ENCODE measurements around the gene GHDC.
A peak's percentile ranks its signal among the peaks of the same experiment; 100 is the strongest.

GHDC gene

DNA sequence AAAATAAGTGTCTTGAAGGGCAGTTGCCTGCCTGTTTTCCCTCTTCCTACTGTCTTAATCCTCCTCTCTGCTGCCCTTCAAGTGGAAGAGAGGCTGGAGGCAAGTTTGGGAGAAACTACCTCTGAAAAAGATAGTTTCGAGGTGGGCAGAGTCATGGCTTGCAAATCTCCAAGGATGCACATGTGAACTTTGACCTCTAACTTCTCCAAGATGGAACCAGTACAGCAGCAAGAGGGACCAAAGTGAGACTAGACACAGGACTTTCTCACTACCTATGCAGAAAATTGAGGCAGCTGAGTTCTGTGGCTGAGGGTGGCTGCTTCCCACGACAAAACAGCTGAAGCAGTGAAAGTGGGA lies 12.5 kb downstream of the GHDC start:
- DNase-seq, result no peak

DNA sequence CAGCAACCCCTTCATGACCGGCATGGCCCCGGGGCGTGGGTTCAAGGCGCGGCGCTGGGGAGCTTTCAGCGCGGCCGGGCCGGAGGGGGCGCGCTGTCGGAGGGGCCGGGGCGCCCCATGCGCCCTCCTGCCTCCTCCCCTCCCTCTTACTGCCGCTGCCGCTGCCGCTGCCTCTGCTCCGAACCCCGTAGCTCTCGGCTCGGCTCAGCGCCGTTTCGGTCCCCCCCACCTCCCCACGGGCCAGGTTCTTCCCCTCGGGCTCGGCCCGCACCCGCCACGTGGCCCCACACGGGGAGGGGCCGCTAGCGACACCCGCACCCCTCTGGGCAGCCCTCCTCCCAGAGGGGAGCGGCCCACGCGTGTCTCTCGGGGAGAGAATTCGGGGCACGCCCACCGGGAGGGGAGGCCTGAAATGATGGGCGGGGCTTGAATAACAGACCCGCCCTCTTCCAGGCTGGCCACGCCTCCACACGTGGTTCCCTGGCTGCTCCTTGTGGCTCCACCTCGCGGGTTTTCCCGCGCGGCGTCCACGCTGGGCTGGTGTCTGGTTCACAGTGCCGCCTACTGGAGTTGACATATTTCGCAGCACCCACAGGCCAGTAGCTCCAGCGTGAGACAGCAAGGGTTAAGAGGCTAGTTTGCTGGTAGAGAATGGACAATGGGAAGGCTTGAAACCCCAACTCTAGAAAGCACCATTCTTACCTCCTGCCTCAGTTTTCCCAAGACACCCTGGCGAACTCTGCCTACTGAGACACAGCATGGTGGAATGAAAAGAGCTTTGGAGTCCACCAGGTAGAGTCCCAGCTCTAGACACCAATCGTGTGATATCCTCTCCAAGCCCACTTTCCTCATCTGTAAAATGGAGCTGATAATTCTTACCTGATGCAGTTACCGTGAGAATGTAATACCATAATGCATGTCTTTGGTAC lies 13.1 kb downstream of the GHDC start, which contains the start of gene KCNH4:
Gene KCNH4, minus strand, starts transcription at position 221 of the 929 bp plus-strand sequence. Its CDS starts 197 bp downstream, at position 24.
- peak; percentile 96 to 98 (median 98) for DNase-seq

DNA sequence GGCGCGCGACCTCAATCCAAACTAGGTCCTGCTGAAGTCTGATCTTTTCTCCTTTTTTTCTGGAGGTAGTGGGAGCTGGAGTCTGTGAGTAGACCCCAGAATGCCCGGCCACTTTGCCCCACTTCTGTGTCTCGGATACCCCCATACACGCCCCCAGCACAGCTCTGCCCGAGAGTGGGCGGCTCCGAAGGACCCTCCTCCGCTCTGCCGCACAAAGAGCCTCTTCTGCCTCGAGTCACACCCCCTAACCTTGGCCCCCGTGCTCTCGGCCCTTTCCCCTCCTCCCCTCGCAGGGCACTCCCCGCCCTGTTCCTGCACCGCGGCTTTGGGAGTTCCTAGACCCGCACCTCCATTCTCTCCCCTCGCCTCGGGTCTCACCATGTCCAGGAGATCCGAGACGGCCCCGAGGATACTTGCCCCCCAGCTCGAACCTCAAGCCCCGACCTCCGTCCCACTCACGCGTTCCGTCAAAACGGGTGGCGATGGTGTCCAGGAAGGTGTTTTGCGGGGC lies 13.8 kb downstream of the GHDC start:
- no peak for DNase-seq

DNA sequence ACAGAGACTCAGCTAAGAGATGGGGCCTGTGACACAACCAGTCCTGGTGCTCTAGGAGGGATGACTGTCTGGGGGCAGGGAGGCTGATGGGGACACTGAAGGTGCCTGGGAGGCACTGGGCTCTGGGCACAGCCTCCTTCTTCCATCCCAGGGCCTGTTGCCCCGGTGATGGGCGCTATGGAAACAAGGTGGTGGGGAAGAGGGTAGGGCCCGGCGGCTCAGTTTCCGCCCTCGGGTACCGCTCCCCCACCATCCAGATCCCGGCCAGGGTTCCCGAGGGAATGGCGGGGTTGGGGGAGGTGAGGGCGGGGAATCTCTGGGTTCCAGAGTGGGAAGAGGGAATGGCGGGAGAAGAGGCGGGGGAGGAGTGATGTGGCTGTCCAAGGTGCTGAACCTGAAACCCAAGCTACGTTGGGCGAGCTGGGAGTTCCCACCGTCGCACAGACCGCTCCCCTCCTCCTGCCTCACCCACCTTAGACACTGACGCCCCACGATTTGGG lies 14.3 kb downstream of the GHDC start:
- DNase-seq, result peak; percentile 34 to 64 (median 36)

DNA sequence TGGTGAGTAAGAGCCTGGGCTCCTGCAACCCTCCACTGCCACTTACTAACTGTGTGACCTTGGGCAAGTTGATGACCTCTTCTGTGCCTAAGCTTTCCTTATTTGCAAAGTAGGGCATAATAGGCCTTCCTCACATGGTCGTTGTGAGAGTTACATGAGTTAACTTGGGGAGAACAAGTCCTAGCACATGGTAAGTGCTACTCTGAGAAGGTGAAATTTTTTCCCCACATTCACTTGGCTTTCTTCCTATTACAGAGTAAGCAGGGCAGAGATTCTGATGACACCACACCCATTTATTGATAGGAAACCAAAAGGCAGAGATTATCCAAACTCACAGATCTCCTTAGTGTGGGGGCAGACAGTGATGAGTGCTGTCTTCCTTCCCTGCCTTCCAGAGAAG lies 15.0 kb downstream of the GHDC start:
- DNase-seq, result peak in 1 of 3 donors; percentile 25

DNA sequence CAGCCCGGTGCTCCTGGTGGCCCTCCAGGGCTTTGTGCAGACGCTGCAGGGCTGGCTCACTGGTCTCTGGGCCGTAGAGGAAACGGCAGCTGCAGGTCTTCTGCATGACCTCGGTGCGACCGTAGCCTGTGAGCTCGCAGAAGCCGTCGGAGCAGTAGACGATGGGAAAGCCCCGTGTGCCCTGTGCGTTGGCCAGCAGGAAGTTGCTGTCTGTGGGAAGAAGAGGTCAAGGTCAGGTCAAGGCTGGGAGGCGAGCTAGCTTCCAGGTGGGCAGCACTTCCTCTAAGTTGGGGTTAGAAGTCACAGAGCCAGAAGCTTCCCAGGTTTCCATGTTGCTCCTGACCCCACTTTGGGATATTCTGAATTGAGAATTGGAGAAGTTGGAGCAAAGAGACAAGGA lies 15.5 kb downstream of the GHDC start:
- peak; percentile 82 to 89 (median 83) for DNase-seq

DNA sequence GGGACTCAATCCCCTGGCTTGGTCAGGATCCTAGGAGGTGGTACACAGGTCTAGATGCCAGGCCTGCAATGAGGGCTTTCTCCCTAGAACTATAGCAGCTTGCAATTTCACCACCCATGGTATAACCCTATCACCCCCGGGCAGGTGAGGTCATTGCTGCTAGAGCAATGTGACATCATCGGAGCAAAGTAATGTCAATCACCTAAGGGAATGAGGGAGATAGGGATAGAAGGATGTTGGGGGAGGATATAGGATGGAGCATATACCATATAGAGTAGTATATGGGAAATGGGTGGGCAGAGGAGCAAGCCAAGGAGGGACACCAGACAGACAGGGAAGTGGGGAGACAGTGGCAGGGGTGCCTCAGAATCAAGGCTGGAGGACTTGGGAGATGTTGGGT lies 16.6 kb downstream of the GHDC start:
- peak; percentile 36 to 39 (median 36) for DNase-seq

DNA sequence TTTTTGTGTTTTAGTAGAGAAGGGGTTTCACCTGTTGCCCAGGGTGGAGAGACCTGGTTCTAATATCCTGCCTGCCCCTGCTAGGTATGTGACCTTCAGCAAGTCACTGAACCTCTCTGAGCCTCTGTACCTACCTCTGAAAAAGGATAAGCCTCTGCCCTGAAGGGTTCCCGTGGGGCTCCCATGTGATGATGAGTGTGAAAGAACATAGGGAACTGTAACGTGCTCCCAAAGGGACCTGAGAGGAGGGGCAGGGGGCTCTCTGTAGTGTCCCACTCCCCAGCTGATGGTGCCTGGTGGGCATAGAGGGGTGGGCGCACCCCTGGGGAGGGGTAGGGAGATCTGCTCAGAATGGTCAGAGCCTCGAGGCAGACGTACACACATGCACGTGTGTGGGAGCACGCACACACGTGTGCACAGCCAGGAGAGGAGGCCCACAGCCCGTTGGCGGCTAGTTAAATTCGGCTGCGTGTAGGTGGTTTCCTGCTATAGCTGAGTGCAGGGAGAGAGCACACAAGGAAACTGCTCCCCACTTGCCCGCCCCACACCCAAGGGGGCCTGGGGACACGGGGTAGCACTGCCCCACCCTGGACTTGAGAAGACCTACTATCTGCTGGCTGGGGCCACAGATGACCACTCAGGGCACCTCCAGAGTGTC lies 20.0 kb downstream of the GHDC start:
- DNase-seq, result no peak

DNA sequence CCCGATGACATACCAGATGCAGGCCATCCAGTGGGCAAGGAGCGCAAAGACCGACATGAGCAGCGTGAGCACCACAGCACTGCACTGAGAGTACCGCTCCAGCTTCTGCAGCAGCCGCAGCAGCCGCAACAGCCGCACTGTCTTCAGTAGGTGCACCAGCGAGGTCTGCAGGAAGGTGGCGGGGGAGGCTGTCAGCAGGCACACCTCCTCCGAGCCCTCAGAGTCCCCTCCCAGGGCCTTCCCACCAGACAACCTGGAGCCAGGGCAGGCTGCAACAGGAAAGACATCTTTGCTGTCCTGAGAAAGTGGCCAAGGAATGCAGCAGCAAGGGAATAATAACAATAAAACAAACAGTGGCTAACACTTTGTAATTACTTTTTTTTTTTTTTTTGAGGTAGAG lies 22.5 kb downstream of the GHDC start:
- DNase-seq, result no peak

DNA sequence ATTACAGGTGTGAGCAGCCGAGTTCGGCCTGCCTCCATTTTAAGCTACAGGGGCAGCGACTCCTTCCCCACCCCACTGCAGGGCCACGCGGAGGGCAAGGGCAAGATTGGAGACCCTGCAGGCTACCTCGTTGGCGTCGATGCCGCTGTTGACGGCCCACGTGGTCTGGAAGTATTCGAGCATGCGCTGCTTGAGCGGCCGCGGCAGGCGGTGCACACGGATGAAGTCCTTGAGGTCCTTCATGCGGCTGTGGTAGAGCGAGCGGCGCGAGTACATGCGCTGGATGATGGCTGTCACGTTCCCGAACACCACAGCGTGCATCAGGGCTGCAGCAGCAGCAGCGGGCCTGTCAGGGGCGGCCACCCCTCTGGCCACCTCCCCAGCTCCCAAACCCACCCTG lies 24.9 kb downstream of the GHDC start:
- no peak for DNase-seq

DNA sequence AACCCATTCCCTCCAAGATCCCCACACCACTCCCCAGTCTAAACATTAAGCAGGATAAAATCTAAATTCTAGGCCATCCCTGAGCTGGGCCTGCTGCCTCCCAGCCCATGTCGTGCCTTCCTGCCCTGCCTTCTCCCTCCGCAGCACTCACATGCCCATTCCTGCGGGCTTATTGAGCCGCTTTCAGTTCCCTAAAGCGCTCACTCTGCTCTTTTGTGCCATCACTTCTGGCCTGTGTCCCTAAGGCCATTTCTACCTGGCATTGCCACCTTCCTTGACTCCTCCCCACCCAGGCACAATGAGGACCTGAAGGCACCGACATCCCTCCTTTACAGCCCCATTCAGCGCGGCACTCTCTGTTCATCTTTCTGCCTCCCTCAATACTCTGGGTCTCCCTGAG lies 26.5 kb downstream of the GHDC start:
- DNase-seq, result peak; percentile 54 to 65 (median 60)

DNA sequence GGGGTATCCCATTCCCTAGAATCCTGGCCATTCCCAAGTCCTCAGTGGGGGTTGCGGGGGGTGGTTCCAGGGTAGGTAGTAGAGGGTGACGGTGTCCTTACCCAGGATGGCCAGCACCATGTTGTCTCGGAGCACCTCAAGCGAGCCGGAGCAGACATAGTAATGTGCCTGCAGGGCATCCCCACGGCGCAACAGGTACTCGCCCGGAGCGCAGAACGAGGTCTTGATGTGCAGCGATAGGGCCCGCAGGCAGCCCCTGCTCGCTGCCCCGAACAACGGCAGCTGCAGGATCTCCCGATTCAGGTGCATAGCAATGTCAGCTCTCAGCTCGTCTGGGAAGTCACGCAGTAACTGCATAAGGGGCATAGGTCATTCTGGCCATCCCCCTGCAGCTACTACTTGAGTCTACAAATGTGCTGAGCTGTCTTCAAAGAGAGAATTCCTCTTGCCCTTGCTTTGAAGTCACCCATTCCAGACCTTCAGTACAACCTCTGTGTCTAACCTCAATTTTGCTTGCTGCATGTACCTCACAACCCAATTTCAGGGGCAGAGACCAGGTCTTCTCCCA lies 28.0 kb downstream of the GHDC start:
- no peak for DNase-seq

DNA sequence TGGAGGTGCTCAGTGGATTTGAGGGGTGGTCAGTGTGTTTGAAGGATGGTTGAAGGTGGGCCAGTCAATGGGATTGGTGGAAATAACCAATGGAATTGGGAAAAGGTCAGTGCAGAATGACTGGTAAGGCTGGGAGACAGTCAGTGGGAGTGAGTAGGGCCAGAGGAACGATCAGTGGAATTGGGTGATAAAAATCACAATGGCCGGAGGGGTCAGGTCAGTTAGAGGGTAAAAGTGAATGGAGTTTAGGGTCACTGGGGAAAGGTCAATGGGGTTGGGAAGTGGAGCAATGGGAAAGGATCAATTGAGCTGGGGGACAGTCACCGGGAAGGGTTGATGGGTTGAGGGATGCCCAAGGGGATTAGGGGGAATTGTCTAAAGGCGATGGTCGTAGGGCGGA lies 28.5 kb downstream of the GHDC start:
- DNase-seq, result no peak

DNA sequence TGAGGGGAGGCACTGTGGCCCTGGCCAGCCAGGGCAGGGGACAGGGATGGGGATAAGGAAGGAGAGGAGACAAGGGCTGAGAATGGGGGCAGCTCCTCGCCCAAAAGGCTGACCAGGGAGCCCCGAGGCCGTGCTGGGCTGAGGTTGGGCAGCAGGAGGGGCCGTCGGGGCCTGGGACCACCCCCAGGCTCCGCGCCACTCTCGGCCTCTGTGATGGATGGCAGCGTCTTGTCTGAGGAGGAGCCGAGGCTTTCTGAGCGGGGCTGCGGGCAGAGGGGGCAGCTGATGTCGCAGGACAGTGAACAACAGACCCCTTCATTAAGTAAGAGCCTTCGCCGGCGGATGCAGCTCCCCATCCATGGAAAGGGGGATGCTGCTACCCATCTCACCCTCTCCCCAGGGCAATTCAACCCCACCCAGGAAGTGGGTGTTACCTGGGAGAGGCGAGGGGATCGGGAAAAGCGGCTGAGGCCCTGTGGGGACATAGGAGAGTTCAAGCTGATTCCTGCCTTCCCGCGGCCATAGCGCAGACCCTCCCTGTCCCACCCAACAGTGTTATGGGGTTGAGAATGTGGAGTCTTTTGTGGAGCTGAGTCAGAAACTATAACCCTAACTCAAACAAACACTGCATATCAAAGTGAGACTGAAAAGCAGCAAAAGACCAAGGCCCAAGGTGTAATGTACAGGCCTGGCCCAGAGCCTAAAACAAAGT lies 30.4 kb downstream of the GHDC start:
- no peak for DNase-seq

DNA sequence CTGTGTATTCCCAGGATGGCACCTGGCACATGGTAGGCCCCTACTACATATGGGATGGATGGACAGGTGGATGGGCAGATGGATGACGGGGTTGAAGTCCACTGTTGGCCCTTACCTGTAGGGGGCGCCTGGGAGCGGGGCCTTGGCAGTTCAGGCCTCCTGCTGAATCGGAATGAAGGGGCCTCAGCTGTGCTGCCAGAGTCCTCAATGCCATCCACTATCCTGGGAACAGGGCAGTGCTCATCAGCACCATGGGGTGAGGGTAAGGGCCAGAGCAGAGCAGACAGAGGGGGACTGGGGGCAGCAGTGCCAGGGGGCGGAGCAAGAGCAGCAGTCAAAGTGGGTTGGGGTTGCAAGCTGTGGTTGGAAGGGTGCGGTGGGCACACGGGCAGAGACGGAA lies 31.2 kb downstream of the GHDC start:
- peak; percentile 35 to 63 (median 45) for DNase-seq

DNA sequence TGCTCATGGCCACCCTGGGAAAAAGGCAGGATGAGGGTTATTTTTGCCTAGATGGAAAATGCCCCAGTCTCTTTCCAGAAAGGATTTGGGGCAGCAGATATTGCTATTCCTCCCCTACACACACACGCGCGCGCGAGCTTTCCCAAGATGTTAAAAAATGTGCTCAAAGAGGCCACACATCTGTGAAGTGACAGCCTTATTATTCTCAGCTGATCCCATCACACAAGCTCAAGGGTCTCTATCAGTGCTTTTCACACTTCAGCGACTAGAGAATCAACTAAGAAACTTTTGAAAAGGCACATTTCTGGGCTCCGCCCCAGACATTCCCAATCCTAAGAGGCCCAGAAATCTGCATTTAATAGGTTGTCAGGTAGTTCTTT lies 33.8 kb downstream of the GHDC start:
- no peak for DNase-seq

DNA sequence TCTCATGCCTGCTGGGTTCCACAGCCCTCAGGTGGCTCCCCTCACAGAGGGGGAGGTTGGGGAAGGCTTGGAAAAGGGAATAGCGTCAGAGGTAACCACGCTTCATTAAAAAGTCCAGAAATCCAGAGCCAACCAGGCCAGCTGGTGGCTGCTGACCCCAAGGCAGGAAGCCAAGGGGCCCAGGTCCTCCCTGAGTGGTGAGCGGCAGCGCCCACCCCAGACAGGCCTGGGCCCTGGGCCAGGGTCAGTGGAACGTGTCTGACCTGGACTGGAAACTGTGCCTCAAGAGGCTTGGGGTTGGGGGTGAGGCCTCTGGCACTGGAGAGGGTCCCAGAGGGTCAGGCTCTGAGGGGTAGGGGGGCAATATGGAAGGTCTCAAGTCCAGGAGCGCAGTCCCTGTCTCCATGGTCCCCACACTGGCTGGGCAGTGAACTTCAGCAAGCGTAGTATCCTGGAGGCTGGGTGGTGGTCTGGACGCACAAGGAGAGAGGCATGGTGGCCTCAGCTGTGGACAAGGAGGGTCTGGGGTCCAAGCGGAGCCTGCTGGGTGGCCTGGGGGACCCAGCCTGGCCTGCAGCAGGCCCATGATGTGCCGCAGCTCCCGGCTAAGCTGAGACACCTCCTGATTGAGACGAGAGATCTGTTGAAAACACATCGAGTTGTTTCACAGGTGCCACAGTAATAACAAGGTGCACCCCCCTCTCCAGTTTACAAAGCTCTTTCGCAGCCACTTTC lies 34.3 kb downstream of the GHDC start:
- DNase-seq, result no peak

DNA sequence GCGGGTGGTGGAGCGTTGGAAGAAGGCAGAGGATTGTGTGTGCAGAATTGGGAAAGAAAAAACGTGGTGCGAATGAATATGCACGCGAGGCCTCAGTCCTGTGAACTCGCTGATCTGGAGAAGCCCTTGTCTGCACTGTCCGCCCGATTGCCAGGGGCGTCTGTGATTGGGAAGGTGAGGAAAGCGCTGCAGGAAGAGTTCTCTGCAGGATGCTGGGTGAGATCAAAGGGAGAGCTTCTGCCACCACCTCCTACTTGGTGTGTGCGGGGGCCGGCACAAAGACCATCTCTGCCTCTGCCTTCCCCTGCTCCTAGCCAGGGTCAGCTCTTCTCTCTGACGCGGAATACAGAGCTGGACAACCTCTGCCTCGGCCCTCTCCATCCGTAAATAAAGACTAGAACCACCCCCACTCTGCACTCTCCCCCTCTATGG lies 38.7 kb downstream of the GHDC start:
- DNase-seq, result no peak

DNA sequence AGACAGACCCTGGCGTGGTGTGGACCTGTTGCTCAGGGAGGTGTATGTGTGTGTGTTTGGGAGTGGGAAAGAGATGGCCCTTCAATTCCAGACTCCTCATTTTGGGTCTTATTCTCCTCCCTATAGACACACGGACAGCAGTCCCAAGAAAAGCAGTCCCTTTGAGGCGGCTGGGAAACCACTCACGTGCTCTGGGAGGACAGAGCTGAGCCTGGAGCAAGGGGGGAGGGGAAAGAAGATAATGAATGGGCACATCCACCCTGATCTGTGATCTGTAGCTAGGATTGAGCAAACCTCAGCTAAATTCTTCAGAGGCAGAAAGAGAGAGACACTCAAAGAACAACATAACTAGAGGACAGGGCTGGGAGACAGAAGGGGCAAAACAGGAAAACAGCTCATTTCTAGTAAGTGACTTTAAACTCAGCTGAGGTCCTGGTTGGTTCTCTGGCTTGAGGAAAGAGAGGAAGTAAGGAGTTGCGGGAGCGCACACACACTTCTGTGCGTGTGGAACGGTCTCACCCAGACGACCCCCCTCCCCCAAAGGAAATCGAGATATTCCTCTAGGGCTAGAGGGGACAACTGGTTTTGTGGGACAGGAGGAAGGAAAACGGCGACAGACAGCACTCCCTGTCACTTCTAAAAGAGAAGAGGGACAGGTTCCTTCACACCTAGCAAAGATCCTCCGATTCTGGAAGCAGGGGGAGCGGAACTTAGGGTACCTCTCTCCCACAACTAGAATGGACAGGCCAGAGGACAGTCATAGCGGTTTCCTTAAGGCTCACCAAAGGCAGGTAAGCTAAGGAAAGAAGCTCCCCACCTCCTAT lies 40.2 kb downstream of the GHDC start:
- DNase-seq, result peak; percentile 57 to 74 (median 59)

DNA sequence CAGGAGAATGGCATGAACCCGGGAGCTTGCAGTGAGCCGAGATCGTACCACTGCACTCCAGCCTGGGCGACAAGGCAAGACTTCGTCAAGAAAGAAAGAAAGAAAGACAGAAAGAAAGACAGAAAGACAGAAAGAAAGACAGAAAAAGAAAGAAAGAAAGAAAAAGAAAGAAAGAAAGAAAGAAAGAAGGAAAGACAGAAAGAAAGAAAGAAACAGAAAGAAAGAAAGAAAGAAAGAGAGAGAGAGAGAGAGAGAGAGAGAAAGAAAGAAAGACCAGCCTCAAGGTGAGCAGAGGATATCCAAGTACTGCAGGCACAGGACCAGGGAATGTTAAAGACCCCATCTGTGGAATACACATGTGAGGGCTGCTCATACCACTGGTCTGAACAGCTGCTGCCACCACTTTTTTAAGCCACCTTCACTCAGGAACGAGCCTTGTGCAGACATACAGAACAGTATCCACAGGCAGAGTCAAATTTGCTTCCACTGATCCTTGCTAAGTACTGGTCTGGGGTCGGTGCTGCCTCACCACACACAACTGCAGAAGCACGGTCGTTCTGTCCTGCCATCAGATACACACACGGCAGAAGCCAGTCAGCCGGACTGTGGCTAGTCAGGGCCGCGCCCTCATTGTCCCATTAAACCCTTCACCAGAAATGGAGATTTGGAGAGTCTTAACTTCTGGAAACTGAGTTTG lies 47.2 kb downstream of the GHDC start:
- DNase-seq, result no peak

Data from suppressor macrophage treated with lipopolysaccharide for 1 hour (primary cell).